Cardiac muscle cell (in vitro differentiated cells and primary cell): ENCODE measurements around the gene FES. TPM values are rescaled to one million over a fixed set of nuclear protein-coding genes. Genes with fewer than 3 reads are reported as not detected.
"Not testable (repeated sequence)": the region's sequence is repeated elsewhere in the genome, so short reads cannot be mapped to it uniquely, and the experiment has no call there.

ENCODE experiments used
- DNase-seq, 2 donors: peaks; one replicate each; pipeline versions ENCODE4 v3.0.0 to v3.0.0-alpha.2; 2010 to 2017; ENCODE audit warnings: low read depth in 1 of 2, low spot score in 1 of 2
- H3K27ac ChIP-seq: fragments of 200-600 bp; sonication (generic); 2 replicates; pipeline ENCODE4 v1.5.1; 2016
- H3K27me3 ChIP-seq: fragments of 200-600 bp; sonication (generic); 2 replicates; pipeline ENCODE4 v1.6.0; 2016; ENCODE audit warnings: control low read depth
- H3K36me3 ChIP-seq: fragments of 200-600 bp; sonication (generic); 2 replicates; pipeline ENCODE4 v1.5.1; 2016; ENCODE audit warnings: control low read depth
- H3K4me1 ChIP-seq: fragments of 200-600 bp; sonication (generic); 2 replicates; pipeline ENCODE4 v1.8.1; 2017; ENCODE audit warnings: low read depth, mild to moderate bottlenecking, mixed run types
- H3K4me3 ChIP-seq: fragments of 200-600 bp; sonication (generic); 2 replicates; pipeline ENCODE4 v1.5.1; 2016; ENCODE audit warnings: mild to moderate bottlenecking
- H3K9me3 ChIP-seq: fragments of 200-600 bp; sonication (generic); 2 replicates; pipeline ENCODE4 v1.5.1; 2017; ENCODE audit warnings: low read depth, mild to moderate bottlenecking, control low read depth
- polyA plus RNA-seq: library from polyadenylated mRNA; unstranded; fragments of >200 nt; fragmentation: Nextera tagmentation; extraction: Ambion mirVana; gene quantifications from 2 replicates; pipeline ENCODE4 v1.2.1, GENCODE V29; 2016
- total RNA-seq: library from RNA; depleted of rRNA; stranded (reverse); fragments of >200 nt; gene quantifications from 2 replicates; pipeline ENCODE4 v1.2.3, GENCODE V29; 2016
- TF ChIP-seq, protein P1 (sequence below): IDR thresholded peaks from 2 replicates; pipeline ENCODE4 v1.5.1; 2012; ENCODE audit warnings: low read depth, mild to moderate bottlenecking, low read length

Gene FES
- total and polyA plus RNA-seq, 2 experiments from 2014 or later = 5.4 to 19.8 TPM

DNA sequence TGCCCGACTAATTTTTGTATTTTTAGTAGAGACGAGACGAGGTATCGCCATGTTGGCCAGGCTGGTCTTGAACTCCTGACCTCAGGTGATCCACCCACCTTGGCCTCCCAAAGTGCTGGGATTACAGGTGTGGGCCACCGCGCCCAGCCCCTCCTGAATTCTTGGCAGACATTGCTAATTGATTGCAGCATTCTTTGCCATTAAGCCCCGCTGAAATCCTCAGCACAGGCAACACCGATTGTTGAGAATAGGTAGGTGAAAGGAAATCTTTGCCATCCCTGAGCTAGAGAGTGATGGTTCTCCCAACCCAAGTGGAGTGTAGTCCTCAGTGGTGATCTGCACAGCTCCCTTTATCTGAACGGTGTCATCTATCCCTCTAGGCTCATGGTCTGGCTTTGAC lies 20.4 kb downstream of the FES start:
- no peak overlapping the region for H3K27ac ChIP-seq
- no peak for DNase-seq
- no peak overlapping the region for H3K4me3 ChIP-seq
- H3K4me1 ChIP-seq = peaks cover 21% of the 10 kb centered on the region
- H3K27me3 ChIP-seq = no peaks in the 10 kb centered on the region
- TF ChIP-seq, protein P1, sequence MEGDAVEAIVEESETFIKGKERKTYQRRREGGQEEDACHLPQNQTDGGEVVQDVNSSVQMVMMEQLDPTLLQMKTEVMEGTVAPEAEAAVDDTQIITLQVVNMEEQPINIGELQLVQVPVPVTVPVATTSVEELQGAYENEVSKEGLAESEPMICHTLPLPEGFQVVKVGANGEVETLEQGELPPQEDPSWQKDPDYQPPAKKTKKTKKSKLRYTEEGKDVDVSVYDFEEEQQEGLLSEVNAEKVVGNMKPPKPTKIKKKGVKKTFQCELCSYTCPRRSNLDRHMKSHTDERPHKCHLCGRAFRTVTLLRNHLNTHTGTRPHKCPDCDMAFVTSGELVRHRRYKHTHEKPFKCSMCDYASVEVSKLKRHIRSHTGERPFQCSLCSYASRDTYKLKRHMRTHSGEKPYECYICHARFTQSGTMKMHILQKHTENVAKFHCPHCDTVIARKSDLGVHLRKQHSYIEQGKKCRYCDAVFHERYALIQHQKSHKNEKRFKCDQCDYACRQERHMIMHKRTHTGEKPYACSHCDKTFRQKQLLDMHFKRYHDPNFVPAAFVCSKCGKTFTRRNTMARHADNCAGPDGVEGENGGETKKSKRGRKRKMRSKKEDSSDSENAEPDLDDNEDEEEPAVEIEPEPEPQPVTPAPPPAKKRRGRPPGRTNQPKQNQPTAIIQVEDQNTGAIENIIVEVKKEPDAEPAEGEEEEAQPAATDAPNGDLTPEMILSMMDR = no peak
- H3K36me3 ChIP-seq = peaks cover 18% of the 10 kb centered on the region
- H3K9me3 ChIP-seq = no peaks in the 10 kb centered on the region

DNA sequence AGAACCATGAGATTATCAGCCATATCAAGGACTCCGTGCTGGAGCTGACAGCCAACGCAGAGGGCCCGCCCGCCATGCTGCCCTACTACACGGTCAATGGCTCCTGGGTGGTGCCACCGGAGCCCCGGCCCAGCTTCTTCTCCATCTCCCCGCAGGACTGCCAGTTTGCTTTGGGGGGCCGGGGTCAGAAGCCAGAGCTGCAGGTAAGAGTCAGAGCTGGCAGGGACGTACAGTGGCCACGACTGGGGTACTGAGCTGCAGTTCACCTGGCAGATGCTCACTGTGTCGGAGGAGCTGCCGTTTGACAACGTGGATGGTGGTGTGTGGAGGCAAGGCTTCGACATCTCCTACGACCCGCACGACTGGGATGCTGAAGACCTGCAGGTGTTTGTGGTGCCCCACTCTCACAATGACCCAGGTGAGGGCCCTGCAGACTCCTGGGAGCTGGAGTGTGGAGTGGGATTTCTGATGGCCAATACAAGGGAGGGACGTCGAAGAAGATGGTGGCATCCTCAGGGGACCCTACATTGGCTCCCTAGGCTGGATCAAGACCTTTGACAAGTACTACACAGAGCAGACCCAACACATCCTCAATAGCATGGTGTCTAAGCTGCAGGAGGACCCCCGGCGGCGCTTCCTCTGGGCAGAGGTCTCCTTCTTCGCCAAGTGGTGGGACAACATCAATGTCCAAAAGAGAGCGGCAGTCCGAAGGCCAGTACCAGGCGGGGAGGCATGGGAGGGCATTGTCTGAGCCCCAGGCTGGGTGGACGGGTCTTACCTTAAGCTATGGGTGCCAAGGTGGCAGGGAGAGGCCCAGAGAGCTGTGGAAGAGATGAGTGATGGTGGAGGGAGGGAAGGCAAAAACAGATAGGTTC lies 21.2 kb downstream of the FES start:
- DNase-seq = no peak
- H3K36me3 ChIP-seq = peaks cover 21% of the 10 kb centered on the region
- H3K4me3 ChIP-seq = no peak overlapping the region
- H3K4me1 ChIP-seq = peaks cover 21% of the 10 kb centered on the region
- H3K9me3 ChIP-seq = no peaks in the 10 kb centered on the region
- TF ChIP-seq, protein P1 = no peak
- H3K27ac ChIP-seq = no peak overlapping the region
- H3K27me3 ChIP-seq = no peaks in the 10 kb centered on the region

DNA sequence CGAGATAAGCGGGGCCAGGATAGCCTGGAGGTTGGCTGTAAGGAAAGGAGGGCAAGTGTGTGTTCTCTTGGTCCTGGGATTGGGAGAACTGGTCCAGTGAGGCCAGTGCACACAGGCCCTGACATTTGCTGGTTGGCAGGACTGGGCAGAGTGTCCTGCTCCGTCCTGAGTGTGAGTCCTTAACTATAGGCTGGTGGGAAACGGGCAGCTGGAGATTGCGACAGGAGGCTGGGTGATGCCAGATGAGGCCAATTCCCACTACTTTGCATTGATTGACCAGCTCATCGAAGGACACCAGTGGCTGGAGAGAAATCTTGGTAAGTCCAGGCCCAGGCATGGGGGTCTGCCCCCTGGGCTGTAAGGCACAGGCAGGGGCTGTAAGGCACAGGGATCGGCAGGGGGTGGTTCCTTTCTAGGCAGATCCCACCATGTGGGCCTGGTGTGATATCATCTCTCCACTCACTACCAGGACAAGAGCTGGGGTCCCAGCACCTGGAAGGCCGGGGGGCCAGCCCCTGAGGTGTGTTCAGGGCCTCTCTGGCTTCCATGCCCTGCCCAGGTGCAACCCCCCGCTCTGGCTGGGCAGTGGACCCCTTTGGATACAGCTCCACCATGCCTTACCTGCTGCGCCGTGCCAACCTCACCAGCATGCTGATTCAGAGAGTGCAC lies 22.0 kb downstream of the FES start:
- H3K36me3 ChIP-seq = peaks cover 26% of the 10 kb centered on the region
- peaks cover 21% of the 10 kb centered on the region for H3K4me1 ChIP-seq
- TF ChIP-seq, protein P1 = no peak
- no peak overlapping the region for H3K4me3 ChIP-seq
- H3K27ac ChIP-seq = no peak overlapping the region
- H3K9me3 ChIP-seq = no peaks in the 10 kb centered on the region
- H3K27me3 ChIP-seq = no peaks in the 10 kb centered on the region
- DNase-seq = no peak

DNA sequence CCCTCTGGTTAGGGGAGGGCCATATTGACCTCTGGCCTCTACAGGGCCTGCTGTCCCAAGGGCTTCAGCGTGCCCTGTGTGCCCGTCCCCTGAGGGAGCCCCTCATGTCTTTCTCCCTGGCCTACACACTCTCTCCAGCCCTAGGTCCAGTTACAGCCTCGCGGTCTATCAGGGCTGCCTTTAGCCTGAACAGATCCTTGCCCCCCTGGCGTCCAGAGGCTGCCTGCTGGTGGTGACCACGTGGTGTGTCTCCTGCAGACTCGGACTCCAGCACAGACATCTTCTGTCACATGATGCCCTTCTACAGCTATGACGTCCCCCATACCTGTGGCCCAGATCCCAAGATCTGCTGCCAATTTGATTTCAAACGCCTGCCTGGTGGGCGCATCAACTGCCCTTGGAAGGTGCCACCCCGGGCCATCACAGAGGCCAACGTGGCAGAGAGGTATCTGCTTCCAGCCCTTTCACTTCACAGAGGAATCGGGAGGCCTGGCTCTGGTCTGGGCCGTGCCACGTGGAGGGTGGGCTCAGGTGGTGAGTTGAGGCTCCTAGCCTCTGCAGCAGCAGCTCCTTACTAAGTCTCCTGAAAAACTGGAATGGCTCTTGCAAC lies 22.9 kb downstream of the FES start:
- Histone ChIP-seq H3K4me1 (peaks cover 15% of the 10 kb centered on the region), H3K4me3 (no peak overlapping the region), H3K27ac (peak overlapping the region; percentile 88), H3K27me3 (no peaks in the 10 kb centered on the region), H3K36me3 (peaks cover 28% of the 10 kb centered on the region), H3K9me3 (no peaks in the 10 kb centered on the region)
- TF ChIP-seq, protein P1 = no peak
- DNase-seq = no peak

DNA sequence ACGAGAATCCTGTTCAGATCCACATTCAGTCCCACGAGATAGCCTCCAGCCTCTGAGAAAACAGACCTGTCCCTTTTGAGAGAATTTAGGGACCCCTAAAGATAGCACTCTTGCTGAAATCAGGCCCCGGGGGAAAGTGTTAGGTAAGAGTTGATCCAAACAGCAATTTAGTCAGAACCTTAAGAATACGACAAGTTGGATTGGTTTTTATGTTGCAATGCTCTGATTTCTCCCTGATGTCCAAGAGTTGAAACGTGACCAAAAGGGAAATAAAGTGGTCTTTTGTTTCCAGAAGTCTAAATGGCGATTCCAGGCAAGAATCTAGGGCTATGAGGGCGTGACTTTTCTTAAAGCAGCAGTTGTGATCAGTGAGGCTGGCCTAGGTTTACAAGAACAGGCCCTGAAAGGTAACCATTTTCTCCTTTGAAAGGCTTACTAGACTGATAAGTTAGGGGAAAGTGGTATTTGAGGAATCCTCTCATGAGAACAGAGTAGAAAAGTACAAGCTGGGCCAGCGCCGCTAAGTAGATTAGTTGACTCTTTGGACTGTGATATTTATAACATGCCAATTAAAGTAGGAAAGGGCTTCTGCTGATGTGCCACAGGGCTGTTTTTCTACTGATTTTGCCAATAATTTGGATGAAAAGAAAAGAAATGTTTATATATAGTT lies 23.7 kb downstream of the FES start:
- DNase-seq = peak; percentile 29 to 44
- no peaks in the 10 kb centered on the region for H3K27me3 ChIP-seq
- peaks cover 32% of the 10 kb centered on the region for H3K36me3 ChIP-seq
- no peaks in the 10 kb centered on the region for H3K9me3 ChIP-seq
- TF ChIP-seq, protein P1 = no peak
- peaks cover 15% of the 10 kb centered on the region for H3K4me1 ChIP-seq
- H3K4me3 ChIP-seq = no peak overlapping the region
- peak overlapping the region; percentile 88 for H3K27ac ChIP-seq

DNA sequence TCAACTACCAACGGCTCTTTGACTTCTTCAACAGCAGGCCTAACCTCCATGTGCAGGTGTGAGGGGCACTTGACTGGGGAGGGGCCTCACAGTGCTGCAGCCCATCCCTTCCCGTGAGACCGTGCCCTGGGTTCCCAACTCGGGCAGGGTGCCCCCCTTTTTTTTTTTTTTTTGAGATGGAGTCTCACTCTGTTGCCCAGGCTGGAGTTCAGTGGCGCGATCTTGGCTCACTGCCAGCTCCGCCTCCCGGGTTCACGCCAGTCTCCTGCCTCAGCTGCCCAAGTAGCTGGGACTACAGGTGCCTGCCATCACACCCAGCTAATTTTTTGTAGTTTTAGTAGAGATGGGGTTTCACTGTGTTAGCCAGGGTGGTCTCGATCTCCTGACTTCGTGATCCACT lies 25.1 kb downstream of the FES start:
- peaks cover 33% of the 10 kb centered on the region for H3K36me3 ChIP-seq
- not testable (repeated sequence) for H3K4me1 ChIP-seq, H3K4me3 ChIP-seq, H3K9me3 ChIP-seq, DNase-seq, H3K27ac ChIP-seq, H3K27me3 ChIP-seq
